SKM-1 treated with dmso at 0.1 percent for 144 hours (cell line): ENCODE measurements around the gene NACC2.
A peak's percentile ranks its signal among the peaks of the same experiment; 100 is the strongest.

Source experiments
- DNase-seq: peaks from one replicate; lab custom pipeline; 2025; ENCODE audit not compliant: unreplicated experiment; lab: John Stamatoyannopoulos, UW

The NACC2 gene

GRCh38 chr9:136129176-136129575 lies 34.1 kb upstream of the NACC2 start:
- no peak for DNase-seq

- DNase-seq = no peak
Measured at GRCh38 chr9:136128436-136128835, 33.3 kb upstream of the NACC2 start.

GRCh38 chr9:136127313-136127712 lies 32.2 kb upstream of the NACC2 start:
- DNase-seq = no peak

- DNase-seq = no peak
Measured at GRCh38 chr9:136124976-136125692, 30.0 kb upstream of the NACC2 start.

DNA sequence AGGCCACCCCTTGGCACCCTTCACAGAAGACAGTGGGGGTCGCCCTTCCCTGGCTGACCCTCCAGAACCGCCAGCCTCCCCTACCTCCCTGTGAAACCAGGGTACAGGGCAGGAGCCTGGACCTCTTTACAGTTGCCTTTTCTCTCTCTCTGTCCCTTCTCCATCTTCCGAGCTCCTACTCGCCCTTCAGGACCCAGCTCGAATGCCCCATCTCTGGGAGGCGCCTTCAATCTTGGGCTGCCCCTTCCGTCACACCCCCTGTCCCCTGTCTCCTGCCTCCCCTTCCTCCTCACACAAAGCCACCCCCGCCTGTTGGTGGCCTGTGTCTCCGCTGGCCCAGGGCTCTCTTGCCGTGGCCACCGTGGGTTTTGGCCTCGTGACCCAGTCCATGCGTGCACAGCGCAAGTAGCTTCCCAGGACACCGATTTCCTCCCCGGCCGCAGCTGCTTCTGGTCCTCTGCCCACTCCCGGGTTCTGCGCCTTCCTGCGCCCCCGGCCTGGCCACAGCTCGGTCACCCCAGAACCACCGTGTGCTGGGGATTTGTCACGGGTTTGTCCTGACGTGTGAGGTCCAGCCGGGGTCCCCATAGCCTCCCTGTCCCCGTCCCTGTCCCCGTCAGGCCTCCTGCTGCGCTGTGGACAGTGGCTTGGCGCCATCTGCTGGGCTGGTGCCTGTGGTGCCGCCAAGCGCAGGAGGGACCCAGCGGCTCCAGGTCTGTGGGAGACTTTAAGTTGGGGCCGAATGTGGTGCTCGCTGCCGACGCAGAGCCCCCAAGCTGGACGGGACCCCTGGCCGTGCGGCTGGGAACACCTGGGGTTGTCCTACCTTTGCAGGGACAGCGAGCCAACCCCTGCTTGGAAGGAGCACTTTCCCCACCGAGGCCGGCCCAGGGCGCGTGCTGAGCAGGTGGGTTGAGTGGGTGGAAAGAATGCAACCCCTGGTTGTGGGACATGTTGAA lies 27.6 kb upstream of the NACC2 start:
- DNase-seq = peak; percentile 36

DNA sequence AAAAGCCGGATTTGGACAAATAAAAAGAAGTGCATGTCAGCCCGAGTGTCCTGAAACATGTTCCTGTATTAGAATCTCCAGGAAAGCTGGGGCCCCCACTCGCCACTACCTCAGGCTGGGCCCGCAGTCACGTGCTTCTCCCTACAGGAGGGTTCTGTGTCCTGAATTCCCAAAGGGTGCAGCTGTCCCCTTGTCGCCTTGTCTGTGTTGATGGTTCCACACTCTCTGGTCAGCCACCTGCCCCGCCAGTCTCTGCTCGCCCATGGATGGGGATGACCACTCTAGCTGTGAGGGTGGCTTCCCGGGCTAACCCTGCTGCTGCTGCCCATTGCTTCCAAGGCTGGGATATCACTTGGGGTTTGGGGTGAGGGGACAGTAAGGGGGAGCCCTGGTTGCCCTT lies 26.7 kb upstream of the NACC2 start:
- no peak for DNase-seq

DNA sequence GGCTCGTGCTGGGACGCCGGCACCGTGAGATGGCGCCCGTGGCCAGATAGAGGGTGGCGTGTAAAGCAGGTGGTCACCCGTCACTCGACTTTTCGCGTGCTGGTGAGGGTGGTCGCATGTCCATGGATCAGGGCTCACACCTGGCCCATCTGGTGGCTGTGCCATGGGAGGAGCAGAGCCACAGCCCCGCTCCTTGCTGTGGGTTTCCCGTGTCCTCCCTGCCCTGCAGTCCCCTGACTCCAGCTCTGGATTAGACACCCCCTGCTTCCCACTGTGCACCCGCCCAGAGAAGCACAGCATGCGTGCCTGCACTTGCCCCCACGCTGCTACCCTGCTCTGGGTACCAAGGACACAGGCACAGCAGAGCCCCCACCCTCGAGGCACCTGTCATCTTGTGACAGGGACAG lies 25.4 kb upstream of the NACC2 start:
- no peak for DNase-seq

GRCh38 chr9:136119883-136120393 lies 24.8 kb upstream of the NACC2 start:
- no peak for DNase-seq

DNA sequence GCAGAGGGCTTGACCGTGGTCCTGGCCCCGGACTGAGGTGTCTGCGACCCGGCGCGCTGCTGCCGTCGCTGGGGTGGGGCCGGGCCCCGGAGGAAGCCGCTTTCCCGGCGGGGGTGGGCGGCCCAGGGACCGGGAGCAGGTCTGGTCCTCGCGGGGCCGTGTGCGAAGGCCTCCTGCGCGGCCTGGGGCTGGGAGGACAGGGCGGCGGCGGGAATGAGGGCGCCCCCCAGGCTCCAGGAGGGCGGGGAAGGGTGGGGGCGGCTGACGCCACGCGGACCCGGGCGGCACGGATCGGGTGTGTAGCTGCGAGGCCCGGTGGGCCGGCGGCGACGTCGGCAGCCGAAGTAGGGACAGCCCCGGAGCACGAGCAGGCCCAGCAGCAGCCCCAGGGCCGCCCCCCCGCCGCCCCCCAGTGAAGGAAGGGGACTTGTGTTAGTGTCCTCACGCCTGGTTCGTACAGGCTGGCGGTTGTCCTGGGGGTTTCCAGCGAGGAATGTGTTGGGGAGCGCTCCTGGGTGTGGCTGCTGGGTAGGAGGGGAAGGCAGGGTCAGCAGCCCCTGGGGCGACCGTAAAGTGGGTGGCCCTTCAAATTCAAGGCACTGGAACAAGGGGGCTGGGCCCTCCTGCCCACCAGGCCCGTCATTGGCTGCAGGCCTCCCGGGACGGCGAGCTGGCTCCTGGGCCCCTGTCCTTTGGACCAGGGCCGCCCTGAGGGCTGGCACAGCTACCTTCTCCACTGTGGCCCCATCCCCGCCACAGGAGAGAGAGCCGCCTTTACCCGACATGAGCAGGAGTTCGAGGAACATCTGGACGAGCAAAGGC lies 24.2 kb upstream of the NACC2 start:
- no peak for DNase-seq

GRCh38 chr9:136118320-136119060 lies 23.4 kb upstream of the NACC2 start, which contains the start of gene TMEM250:
Gene TMEM250, minus strand, starts transcription at chr9:136118875. Its CDS starts 1,975 bp downstream, at chr9:136116900.
- peak; percentile 95 for DNase-seq

GRCh38 chr9:136117916-136118319 lies 22.8 kb upstream of the NACC2 start:
- no peak for DNase-seq

DNA sequence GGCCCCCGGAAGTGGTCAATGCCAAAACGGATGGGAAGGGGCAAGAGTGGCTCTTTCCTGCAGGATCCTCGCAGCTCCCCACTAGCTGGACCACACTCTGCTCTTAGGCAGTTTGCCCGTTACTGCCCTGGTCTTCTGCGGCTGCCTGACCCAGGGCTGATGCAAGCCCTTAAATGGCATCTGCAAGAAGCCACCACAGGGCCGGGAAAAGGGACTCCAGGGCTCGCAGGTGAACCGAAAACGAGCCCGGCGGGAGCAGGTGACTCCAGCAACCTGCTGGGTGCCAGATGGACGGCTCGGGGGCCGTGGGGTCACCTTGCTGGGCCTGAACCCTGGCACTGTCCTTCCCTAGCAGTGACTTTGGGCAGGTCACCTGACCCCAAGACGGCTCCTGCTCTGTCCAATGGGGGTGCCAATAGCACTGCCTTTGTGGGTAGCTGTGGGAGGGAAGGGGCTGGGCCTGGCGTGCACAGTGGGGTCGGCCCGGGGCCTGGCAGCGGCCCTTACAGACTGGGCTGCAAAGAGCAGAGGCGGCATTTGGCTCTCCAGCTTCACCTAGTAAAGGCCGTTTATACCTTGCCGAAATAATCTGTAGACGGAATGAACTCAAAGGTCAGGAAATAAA lies 22.3 kb upstream of the NACC2 start:
- DNase-seq = no peak

- no peak for DNase-seq
Measured at GRCh38 chr9:136116360-136117098, 21.4 kb upstream of the NACC2 start.

DNA sequence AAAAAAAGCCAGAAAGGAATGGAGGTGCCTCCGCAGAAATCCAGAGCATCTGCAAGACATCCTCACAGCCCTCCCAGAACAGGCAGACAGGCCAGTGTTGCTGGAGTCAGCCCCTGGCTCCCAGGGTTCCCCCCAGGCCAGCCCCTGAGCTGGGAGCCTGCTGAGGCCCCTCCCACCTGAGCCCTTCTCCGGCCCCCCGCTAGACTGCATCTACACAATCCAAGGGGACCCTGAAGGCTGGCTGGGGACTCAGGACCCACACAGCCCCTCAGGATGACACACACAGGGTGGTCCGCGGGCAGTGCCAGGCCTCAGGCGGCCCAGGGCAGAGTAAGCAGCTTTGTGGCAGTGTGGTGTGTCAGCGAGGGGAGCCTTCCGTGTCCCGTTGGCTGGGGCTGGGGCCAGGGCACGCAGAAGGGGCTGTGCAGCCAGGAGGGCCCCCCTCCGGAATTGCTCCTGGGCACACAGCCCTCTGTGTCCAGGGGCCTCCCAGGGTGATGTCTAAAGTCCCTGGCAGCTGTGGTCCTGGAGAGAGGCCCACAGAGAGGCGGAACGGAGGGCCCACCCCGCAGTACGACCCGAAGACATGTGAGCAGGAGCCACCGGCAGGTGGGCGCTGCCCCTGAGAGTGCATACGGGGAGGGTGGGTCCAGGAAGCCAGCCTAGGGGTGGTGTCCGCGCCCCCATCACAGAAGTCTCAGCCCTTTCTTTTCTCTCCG lies 20.7 kb upstream of the NACC2 start:
- no peak for DNase-seq

GRCh38 chr9:136115206-136115605 lies 20.1 kb upstream of the NACC2 start:
- DNase-seq = no peak

DNA sequence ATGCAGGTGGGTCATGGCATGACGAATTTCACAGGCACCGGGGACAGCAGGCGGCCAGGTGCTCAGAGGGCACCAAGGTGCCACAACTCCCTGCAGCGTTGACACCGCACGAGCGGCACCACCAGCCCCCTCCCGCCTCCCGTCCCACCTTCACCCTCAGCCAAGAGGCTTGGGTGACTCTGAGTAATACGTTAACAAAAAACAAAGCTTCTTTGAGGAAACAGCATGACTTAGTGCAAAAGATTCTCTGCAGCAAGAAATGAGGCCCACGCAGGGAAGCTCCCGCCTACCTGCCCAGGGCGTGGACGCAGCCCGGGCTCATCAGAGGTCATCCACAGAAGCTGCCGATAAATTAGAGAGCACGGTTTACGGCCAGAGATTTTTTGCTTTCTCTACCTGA lies 19.5 kb upstream of the NACC2 start:
- no peak for DNase-seq

DNA sequence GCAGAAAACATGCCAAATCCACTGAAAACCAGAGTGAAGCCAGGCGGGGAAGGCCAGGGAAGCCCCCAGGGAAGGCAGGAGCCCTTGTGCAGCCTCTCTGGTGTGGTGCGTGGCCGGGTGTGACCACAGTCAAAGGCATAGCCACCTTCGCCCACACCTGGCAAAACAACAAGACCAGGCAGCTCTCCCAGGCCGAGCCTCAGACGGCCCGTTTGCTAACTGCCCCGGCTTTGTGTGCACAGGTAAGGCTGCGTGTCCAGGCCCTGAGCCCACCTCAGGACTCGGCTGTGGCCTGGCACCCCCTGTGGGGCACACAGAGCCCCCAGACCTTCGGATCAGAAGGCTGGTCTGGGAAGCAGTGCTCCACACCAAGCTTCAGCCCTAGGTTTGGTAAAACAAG lies 17.5 kb upstream of the NACC2 start:
- DNase-seq = no peak

DNA sequence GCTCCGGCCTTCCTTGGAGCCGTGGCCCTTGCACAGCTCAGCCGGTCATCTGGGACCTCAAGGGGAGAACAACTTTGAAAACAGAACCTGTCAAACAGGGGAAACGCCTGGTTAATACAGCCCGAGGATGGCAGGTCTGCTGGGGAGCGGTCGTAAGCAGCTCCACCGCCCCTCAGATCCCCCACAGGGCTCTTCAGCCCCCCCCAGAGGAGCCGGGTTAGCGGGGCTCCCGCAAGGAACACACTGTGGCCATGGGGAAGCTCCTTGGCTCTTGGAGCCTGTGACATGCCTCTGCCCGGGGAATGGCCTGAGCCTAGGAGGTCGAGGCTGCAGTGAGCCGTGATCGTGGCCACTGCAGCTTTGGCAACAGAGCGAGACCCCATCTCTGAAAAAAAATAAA lies 16.8 kb upstream of the NACC2 start:
- no peak for DNase-seq

DNA sequence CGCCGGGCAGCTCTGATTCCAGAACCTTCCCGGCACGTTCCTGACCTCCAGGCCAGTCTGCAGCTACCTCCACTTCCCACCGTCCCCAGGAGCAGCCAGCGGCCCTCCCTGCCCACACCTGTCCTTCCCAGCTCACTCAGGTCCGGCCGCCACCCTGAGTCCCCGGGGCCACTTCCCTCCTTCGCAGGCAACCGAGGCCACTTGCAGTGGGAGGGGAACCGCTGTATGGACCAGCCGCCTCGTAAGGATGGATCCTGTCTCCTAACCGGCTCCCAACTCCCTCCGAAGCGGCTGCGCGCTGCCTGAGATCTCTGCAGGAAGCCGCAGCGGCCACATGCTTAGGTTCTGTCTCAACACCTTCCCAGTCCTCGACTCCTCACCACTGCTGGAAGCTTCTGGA lies 16.1 kb upstream of the NACC2 start:
- DNase-seq = no peak
